Vagina (tissue), 2 donors: Measurements from ENCODE around the gene EDN1.

Source experiments
- CTCF ChIP-seq, 3 experiments: fragments of 450-650 bp in 2 of 3; fragments of 200-600 bp in 1 of 3; sonication (generic) in 1 of 3; IDR thresholded peaks; one replicate each; pipeline ENCODE4 v1.5.1; 2017 to 2019; ENCODE audit warnings: antibody characterized with exemption in 3 of 3, mild to moderate bottlenecking in 2 of 3, moderate library complexity in 2 of 3
- POLR2A ChIP-seq, 2 donors: fragments of 450-650 bp; IDR thresholded peaks; one replicate each; pipeline ENCODE4 v1.6.1; 2017; ENCODE audit warnings: antibody characterized with exemption in 2 of 2, mild to moderate bottlenecking in 2 of 2, moderate library complexity in 2 of 2

DNA sequence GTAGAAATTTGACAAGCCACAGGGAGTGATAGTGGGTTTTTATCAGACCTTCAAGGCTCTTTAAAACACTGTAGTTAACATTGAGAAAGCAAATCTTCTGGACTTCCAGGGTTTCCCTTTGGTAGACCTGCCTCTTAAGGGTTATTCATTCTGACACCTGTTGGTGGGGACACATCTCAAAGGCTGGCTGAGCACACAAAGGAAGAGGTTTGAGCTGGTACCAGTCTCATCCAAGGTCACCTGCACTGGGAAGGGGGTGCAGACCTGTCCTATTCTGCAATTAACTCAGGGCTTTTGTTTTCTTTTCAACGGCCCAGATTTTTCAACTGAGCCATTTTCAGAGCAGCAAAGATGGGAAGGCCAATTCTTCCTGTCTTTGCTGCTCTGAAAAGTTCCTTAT, 45.6 kb downstream of the EDN1 start:
- TF ChIP-seq CTCF (IDR thresholded peaks at IDR 0.05), result no peak
- no peak for TF ChIP-seq POLR2A (IDR thresholded peaks at IDR 0.05)
